ENCODE data around the gene KRR1. TPM values are rescaled to one million over a fixed set of nuclear protein-coding genes. Genes with fewer than 3 reads are reported as not detected.

The KRR1 gene
- total and polyA plus RNA-seq, 2 experiments from 2014 or later: 55.7 to 120 TPM

DNA sequence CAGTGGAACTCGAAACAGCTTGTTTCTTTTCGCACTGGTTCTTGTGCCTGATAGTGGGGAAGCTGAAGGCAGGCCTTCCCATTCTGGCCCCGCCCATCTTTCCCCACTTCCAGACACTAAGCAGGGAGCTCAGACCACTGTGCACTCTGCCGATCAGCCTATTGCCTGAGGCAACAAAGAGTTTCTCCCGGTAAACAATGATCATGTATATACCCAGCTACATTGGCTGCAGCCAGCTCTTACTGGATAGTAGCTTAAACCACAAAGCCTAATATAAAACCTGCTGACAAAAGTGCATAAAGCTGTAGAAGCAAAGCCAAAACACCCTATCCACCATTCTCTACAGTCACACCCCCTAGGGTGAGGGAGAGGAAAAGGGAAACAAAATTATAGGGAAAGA, 55.6 kb downstream of the KRR1 start:
- Mint-ChIP-seq H3K27me3 (ENCODE audit: insufficient read depth, low read depth, poor library complexity) (no peaks in the 10 kb centered on the region), H3K4me1 (no peaks in the 10 kb centered on the region; the same call in 2 of the 3 replicates), H3K27ac (no peak overlapping the region), H3K36me3 (ENCODE audit: low read depth) (peaks cover 30% of the 10 kb centered on the region), H3K9me3 (peaks cover 33% of the 10 kb centered on the region), H3K4me3 (no peak overlapping the region)
- no peaks in the 10 kb centered on the region for H3F3A ChIP-seq (replicated peaks; ENCODE audit: low read depth)
- H3K79me2 ChIP-seq (replicated peaks; ENCODE audit: insufficient read depth): no peaks in the 10 kb centered on the region
- H4K20me1 ChIP-seq (replicated peaks; ENCODE audit: insufficient read depth): no peaks in the 10 kb centered on the region
- ATAC-seq (no peak), DNase-seq (ENCODE audit: low spot score) (no peak)
- H3K36me3 ChIP-seq (ENCODE audit: insufficient read depth): peaks cover 15% of the 10 kb centered on the region; the same call in 1 of the 2 replicates
- H3K4me3 ChIP-seq: no peak overlapping the region
- no peak overlapping the region for H2AFZ ChIP-seq
- H3K4me1 ChIP-seq (ENCODE audit: insufficient read depth): no peaks in the 10 kb centered on the region
- TF ChIP-seq, protein P1, sequence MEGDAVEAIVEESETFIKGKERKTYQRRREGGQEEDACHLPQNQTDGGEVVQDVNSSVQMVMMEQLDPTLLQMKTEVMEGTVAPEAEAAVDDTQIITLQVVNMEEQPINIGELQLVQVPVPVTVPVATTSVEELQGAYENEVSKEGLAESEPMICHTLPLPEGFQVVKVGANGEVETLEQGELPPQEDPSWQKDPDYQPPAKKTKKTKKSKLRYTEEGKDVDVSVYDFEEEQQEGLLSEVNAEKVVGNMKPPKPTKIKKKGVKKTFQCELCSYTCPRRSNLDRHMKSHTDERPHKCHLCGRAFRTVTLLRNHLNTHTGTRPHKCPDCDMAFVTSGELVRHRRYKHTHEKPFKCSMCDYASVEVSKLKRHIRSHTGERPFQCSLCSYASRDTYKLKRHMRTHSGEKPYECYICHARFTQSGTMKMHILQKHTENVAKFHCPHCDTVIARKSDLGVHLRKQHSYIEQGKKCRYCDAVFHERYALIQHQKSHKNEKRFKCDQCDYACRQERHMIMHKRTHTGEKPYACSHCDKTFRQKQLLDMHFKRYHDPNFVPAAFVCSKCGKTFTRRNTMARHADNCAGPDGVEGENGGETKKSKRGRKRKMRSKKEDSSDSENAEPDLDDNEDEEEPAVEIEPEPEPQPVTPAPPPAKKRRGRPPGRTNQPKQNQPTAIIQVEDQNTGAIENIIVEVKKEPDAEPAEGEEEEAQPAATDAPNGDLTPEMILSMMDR (conservative IDR thresholded peaks at IDR 0.05; ENCODE audit: low read depth in 2 of 2): no peak
- no peak for TF ChIP-seq ZNF114 (CRISPR knock-in tag; IDR thresholded peaks at IDR 0.05)
- TF ChIP-seq, protein P2, sequence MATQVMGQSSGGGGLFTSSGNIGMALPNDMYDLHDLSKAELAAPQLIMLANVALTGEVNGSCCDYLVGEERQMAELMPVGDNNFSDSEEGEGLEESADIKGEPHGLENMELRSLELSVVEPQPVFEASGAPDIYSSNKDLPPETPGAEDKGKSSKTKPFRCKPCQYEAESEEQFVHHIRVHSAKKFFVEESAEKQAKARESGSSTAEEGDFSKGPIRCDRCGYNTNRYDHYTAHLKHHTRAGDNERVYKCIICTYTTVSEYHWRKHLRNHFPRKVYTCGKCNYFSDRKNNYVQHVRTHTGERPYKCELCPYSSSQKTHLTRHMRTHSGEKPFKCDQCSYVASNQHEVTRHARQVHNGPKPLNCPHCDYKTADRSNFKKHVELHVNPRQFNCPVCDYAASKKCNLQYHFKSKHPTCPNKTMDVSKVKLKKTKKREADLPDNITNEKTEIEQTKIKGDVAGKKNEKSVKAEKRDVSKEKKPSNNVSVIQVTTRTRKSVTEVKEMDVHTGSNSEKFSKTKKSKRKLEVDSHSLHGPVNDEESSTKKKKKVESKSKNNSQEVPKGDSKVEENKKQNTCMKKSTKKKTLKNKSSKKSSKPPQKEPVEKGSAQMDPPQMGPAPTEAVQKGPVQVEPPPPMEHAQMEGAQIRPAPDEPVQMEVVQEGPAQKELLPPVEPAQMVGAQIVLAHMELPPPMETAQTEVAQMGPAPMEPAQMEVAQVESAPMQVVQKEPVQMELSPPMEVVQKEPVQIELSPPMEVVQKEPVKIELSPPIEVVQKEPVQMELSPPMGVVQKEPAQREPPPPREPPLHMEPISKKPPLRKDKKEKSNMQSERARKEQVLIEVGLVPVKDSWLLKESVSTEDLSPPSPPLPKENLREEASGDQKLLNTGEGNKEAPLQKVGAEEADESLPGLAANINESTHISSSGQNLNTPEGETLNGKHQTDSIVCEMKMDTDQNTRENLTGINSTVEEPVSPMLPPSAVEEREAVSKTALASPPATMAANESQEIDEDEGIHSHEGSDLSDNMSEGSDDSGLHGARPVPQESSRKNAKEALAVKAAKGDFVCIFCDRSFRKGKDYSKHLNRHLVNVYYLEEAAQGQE (IDR thresholded peaks at IDR 0.05; ENCODE audit: unreplicated experiment): no peak
- no peak for TF ChIP-seq JUNB (IDR thresholded peaks at IDR 0.05; ENCODE audit: unreplicated experiment)
- no peak for TF ChIP-seq EZH2 (IDR thresholded peaks at IDR 0.05; ENCODE audit: low read depth, unreplicated experiment)
- TF ChIP-seq ZNF331 (CRISPR knock-in tag; IDR thresholded peaks at IDR 0.05; ENCODE audit: low read depth): no peak
- TF ChIP-seq STAT1 (IDR thresholded peaks at IDR 0.05; ENCODE audit: unreplicated experiment): no peak
- TF ChIP-seq POLR2AphosphoS5 (IDR thresholded peaks at IDR 0.05; ENCODE audit: low read depth): no peak
- no peak for TF ChIP-seq NANOG (IDR thresholded peaks at IDR 0.05; ENCODE audit: borderline replicate concordance)
- TF ChIP-seq CREB1 (CRISPR knock-in tag; IDR thresholded peaks at IDR 0.05; ENCODE audit: low read depth): no peak
- TF ChIP-seq, protein P3, sequence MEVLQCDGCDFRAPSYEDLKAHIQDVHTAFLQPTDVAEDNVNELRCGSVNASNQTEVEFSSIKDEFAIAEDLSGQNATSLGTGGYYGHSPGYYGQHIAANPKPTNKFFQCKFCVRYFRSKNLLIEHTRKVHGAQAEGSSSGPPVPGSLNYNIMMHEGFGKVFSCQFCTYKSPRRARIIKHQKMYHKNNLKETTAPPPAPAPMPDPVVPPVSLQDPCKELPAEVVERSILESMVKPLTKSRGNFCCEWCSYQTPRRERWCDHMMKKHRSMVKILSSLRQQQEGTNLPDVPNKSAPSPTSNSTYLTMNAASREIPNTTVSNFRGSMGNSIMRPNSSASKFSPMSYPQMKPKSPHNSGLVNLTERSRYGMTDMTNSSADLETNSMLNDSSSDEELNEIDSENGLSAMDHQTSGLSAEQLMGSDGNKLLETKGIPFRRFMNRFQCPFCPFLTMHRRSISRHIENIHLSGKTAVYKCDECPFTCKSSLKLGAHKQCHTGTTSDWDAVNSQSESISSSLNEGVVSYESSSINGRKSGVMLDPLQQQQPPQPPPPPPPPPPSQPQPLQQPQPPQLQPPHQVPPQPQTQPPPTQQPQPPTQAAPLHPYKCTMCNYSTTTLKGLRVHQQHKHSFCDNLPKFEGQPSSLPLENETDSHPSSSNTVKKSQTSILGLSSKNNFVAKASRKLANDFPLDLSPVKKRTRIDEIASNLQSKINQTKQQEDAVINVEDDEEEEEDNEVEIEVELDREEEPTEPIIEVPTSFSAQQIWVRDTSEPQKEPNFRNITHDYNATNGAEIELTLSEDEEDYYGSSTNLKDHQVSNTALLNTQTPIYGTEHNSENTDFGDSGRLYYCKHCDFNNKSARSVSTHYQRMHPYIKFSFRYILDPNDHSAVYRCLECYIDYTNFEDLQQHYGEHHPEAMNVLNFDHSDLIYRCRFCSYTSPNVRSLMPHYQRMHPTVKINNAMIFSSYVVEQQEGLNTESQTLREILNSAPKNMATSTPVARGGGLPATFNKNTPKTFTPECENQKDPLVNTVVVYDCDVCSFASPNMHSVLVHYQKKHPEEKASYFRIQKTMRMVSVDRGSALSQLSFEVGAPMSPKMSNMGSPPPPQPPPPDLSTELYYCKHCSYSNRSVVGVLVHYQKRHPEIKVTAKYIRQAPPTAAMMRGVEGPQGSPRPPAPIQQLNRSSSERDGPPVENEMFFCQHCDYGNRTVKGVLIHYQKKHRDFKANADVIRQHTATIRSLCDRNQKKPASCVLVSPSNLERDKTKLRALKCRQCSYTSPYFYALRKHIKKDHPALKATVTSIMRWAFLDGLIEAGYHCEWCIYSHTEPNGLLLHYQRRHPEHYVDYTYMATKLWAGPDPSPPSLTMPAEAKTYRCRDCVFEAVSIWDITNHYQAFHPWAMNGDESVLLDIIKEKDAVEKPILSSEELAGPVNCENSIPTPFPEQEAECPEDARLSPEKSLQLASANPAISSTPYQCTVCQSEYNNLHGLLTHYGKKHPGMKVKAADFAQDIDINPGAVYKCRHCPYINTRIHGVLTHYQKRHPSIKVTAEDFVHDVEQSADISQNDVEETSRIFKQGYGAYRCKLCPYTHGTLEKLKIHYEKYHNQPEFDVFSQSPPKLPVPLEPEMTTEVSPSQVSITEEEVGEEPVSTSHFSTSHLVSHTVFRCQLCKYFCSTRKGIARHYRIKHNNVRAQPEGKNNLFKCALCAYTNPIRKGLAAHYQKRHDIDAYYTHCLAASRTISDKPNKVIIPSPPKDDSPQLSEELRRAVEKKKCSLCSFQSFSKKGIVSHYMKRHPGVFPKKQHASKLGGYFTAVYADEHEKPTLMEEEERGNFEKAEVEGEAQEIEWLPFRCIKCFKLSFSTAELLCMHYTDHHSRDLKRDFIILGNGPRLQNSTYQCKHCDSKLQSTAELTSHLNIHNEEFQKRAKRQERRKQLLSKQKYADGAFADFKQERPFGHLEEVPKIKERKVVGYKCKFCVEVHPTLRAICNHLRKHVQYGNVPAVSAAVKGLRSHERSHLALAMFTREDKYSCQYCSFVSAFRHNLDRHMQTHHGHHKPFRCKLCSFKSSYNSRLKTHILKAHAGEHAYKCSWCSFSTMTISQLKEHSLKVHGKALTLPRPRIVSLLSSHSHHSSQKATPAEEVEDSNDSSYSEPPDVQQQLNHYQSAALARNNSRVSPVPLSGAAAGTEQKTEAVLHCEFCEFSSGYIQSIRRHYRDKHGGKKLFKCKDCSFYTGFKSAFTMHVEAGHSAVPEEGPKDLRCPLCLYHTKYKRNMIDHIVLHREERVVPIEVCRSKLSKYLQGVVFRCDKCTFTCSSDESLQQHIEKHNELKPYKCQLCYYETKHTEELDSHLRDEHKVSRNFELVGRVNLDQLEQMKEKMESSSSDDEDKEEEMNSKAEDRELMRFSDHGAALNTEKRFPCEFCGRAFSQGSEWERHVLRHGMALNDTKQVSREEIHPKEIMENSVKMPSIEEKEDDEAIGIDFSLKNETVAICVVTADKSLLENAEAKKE (CRISPR knock-in tag; IDR thresholded peaks at IDR 0.05): no peak
- TF ChIP-seq, protein P4, sequence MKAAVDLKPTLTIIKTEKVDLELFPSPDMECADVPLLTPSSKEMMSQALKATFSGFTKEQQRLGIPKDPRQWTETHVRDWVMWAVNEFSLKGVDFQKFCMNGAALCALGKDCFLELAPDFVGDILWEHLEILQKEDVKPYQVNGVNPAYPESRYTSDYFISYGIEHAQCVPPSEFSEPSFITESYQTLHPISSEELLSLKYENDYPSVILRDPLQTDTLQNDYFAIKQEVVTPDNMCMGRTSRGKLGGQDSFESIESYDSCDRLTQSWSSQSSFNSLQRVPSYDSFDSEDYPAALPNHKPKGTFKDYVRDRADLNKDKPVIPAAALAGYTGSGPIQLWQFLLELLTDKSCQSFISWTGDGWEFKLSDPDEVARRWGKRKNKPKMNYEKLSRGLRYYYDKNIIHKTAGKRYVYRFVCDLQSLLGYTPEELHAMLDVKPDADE (IDR thresholded peaks at IDR 0.05): no peak
- TF ChIP-seq EZH2phosphoT487 (IDR thresholded peaks at IDR 0.05; ENCODE audit: unreplicated experiment): no peak
- H3K27ac ChIP-seq (ENCODE audit: low read depth): no peak overlapping the region
- H3K27me3 ChIP-seq (ENCODE audit: insufficient read depth): no peaks in the 10 kb centered on the region
- H3K9me2 ChIP-seq (ENCODE audit: insufficient read depth): no peaks in the 10 kb centered on the region
- H3K4me2 ChIP-seq: no peak overlapping the region
